Measurements from ENCODE around the gene CTSC. TPM values are rescaled to one million over a fixed set of nuclear protein-coding genes. Genes with fewer than 3 reads are reported as not detected.

Gene CTSC
- total RNA-seq, 1 donor from 2014 or later, result 445 TPM

GRCh38 chr11:88266919-88267318 lies 70.6 kb downstream of the CTSC start:
- Histone ChIP-seq H3K36me3 (no peaks in the 10 kb centered on the region), H3K27ac (no peak overlapping the region), H3K4me3 (no peak overlapping the region), H3K4me1 (no peaks in the 10 kb centered on the region), H3K9me3 (no peaks in the 10 kb centered on the region), H3K27me3 (ENCODE audit: low read depth) (no peaks in the 10 kb centered on the region)
- ATAC-seq (no peak), DNase-seq (no peak)
- TF ChIP-seq CTCF (IDR thresholded peaks at IDR 0.05), result no peak
- intact Hi-C loops (cut with DNase I), result no loop called here

- Histone ChIP-seq H3K27me3 (ENCODE audit: low read depth) (no peaks in the 10 kb centered on the region), H3K27ac (no peak overlapping the region), H3K9me3 (peaks cover 6% of the 10 kb centered on the region), H3K36me3 (no peaks in the 10 kb centered on the region), H3K4me1 (no peaks in the 10 kb centered on the region), H3K4me3 (no peak overlapping the region)
- intact Hi-C loops (cut with DNase I), result no loop called here
- no peak for DNase-seq
- no peak for TF ChIP-seq CTCF (IDR thresholded peaks at IDR 0.05)
- no peak for ATAC-seq
Measured at GRCh38 chr11:88266157-88266556, 71.4 kb downstream of the CTSC start.

GRCh38 chr11:88259431-88259830 lies 78.1 kb downstream of the CTSC start:
- Histone ChIP-seq H3K36me3 (no peaks in the 10 kb centered on the region), H3K4me1 (no peaks in the 10 kb centered on the region), H3K27me3 (ENCODE audit: low read depth) (no peaks in the 10 kb centered on the region), H3K4me3 (no peak overlapping the region), H3K27ac (no peak overlapping the region), H3K9me3 (peaks cover 28% of the 10 kb centered on the region)
- intact Hi-C loops (cut with DNase I), result no loop called here
- ATAC-seq (no peak), DNase-seq (no peak)
- TF ChIP-seq CTCF (IDR thresholded peaks at IDR 0.05), result no peak

DNA sequence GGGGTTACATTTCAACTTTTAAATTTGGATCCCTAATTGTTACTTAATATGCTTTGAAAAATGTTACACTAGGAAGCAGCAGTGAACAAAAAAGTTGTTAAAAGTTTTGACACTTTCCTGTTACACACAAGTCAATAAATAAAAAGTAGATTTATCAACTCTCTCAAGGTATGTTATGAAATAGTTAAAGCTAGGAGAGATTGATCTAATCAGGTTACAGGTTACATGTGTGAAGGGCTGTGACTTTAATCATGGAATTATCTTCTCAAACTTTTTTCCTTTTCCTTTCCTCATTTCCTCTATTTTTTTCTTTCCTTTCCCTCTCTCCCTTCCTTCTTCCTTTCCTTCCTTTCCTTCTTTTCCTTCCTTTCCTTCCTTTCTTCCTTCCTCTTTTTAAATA lies 85.3 kb downstream of the CTSC start:
- no peak overlapping the region for H3K4me3 ChIP-seq
- no peaks in the 10 kb centered on the region for H3K36me3 ChIP-seq
- H3K9me3 ChIP-seq, result peaks cover 1% of the 10 kb centered on the region
- ATAC-seq, result no peak
- DNase-seq, result no peak
- no peaks in the 10 kb centered on the region for H3K4me1 ChIP-seq
- no peak for TF ChIP-seq CTCF (IDR thresholded peaks at IDR 0.05)
- no peak overlapping the region for H3K27ac ChIP-seq
- no peaks in the 10 kb centered on the region for H3K27me3 ChIP-seq (ENCODE audit: low read depth)
- intact Hi-C loops (cut with DNase I), result no loop called here

GRCh38 chr11:88250566-88251242 lies 86.8 kb downstream of the CTSC start:
- ATAC-seq, result no peak
- intact Hi-C loops (cut with DNase I), result no loop called here
- no peak for TF ChIP-seq CTCF (IDR thresholded peaks at IDR 0.05)
- no peak for DNase-seq
- H3K4me3 ChIP-seq, result no peak overlapping the region
- H3K27ac ChIP-seq, result no peak overlapping the region
- H3K9me3 ChIP-seq, result no peaks in the 10 kb centered on the region
- H3K4me1 ChIP-seq, result no peaks in the 10 kb centered on the region
- H3K36me3 ChIP-seq, result no peaks in the 10 kb centered on the region
- H3K27me3 ChIP-seq (ENCODE audit: low read depth), result no peaks in the 10 kb centered on the region

All from lower lobe of right lung (tissue), 2 donors.